Mesendoderm (in vitro differentiated cells): ENCODE results near the gene SLC4A1.
A peak's percentile ranks its signal among the peaks of the same experiment; 100 is the strongest.

Experiments
- DNase-seq: peaks from one replicate; pipeline ENCODE4 v3.0.0; 2013
- H2AK5ac ChIP-seq: 2 replicates; pipeline ENCODE4 v1.6.1; 2013; ENCODE audit warnings: low read length, inconsistent platforms
- H2BK120ac ChIP-seq: 2 replicates; pipeline ENCODE4 v1.6.1; 2013; ENCODE audit warnings: low read depth, mild to moderate bottlenecking, low read length, moderate library complexity, mixed read lengths
- H2BK15ac ChIP-seq: replicated peaks from 2 replicates; pipeline ENCODE4 v1.6.1; 2013; ENCODE audit warnings: low read depth, mild to moderate bottlenecking, moderate library complexity
- H2BK5ac ChIP-seq: 2 replicates; pipeline ENCODE4 v1.6.1; 2013; ENCODE audit warnings: low read length, inconsistent platforms
- H3K18ac ChIP-seq: 2 replicates; pipeline ENCODE4 v1.6.1; 2013; ENCODE audit warnings: mild to moderate bottlenecking, low read length, mixed read lengths
- H3K23ac ChIP-seq: one replicate; pipeline ENCODE4 v1.6.1; 2013; ENCODE audit warnings: low read length
- H3K27ac ChIP-seq: 2 replicates; pipeline ENCODE4 v1.5.1; 2013; ENCODE audit warnings: low read depth, mild to moderate bottlenecking, inconsistent platforms, low read length, moderate library complexity
- H3K27me3 ChIP-seq: 2 replicates; pipeline ENCODE4 v1.6.1; 2013; ENCODE audit warnings: low read length, control low read depth, mild to moderate bottlenecking, inconsistent platforms; ENCODE audit not compliant: insufficient read depth, poor library complexity
- H3K36me3 ChIP-seq: 2 replicates; pipeline ENCODE4 v1.6.1; 2013; ENCODE audit warnings: low read length, inconsistent platforms; ENCODE audit not compliant: control insufficient read depth, insufficient read depth
- H3K4ac ChIP-seq: one replicate; pipeline ENCODE4 v1.6.1; 2013; ENCODE audit warnings: low read depth, mild to moderate bottlenecking, low read length, moderate library complexity
- H3K4me1 ChIP-seq: 2 replicates; pipeline ENCODE4 v1.6.1; 2013; ENCODE audit warnings: low read depth, low read length, inconsistent platforms; ENCODE audit not compliant: control insufficient read depth
- H3K4me2 ChIP-seq: 2 replicates; pipeline ENCODE4 v1.6.1; 2013; ENCODE audit warnings: low read length
- H3K4me3 ChIP-seq: 2 replicates; pipeline ENCODE4 v1.5.1; 2013; ENCODE audit warnings: mild to moderate bottlenecking, low read length
- H3K56ac ChIP-seq: one replicate; pipeline ENCODE4 v1.6.1; 2013; ENCODE audit warnings: low read length
- H3K79me1 ChIP-seq: 2 replicates; pipeline ENCODE4 v1.6.1; 2013; ENCODE audit warnings: low read length, inconsistent platforms
- H3K79me2 ChIP-seq: 2 replicates; pipeline ENCODE4 v1.6.1; 2013; ENCODE audit warnings: mild to moderate bottlenecking, low read length; ENCODE audit not compliant: control insufficient read depth, insufficient read depth
- H3K9ac ChIP-seq: 2 replicates; pipeline ENCODE4 v1.6.1; 2013; ENCODE audit warnings: low read length, inconsistent platforms
- H4K5ac ChIP-seq: one replicate; pipeline ENCODE4 v1.6.1; 2013; ENCODE audit warnings: low read length
- H4K8ac ChIP-seq: one replicate; pipeline ENCODE4 v1.6.1; 2013; ENCODE audit warnings: low read depth, mild to moderate bottlenecking, control low read depth, low read length, moderate library complexity
- WGBS: extraction: QIAGEN DNeasy Blood & Tissue Kit; methylation state at CpG from one replicate; pipeline ENCODE4 v1.1.7; 2013; ENCODE audit warnings: low lambda C conversion rate, missing lambda C conversion rate; ENCODE audit not compliant: insufficient coverage; ENCODE audit errors: extremely low coverage; 5-methylcytosine and 5-hydroxymethylcytosine counted together

Gene SLC4A1

GRCh38 chr17:44273607-44274006 lies 5.7 kb upstream of the SLC4A1 start:
- H2BK120ac ChIP-seq, result no peak overlapping the region
- H2BK5ac ChIP-seq, result no peak overlapping the region
- no peak overlapping the region for H2AK5ac ChIP-seq
- H2BK15ac ChIP-seq, result no peak overlapping the region
- H3K79me2 ChIP-seq, result no peaks in the 10 kb centered on the region
- no peak overlapping the region for H3K4me3 ChIP-seq
- H3K27ac ChIP-seq, result no peak overlapping the region
- no peak overlapping the region for H3K4me2 ChIP-seq
- no peaks in the 10 kb centered on the region for H3K79me1 ChIP-seq
- no peaks in the 10 kb centered on the region for H3K4me1 ChIP-seq
- H3K18ac ChIP-seq, result no peak overlapping the region
- no peak overlapping the region for H4K5ac ChIP-seq
- DNase-seq, result peak; percentile 26
- H3K23ac ChIP-seq, result no peak overlapping the region
- no peaks in the 10 kb centered on the region for H3K36me3 ChIP-seq
- no peak overlapping the region for H3K9ac ChIP-seq
- no peak overlapping the region for H3K4ac ChIP-seq
- H3K56ac ChIP-seq, result no peak overlapping the region
- H3K27me3 ChIP-seq, result no peaks in the 10 kb centered on the region
- H4K8ac ChIP-seq, result no peak overlapping the region
- no CpG with 5 or more reads among the region's 5 CpGs for WGBS

- Histone ChIP-seq H2AK5ac (no peak overlapping the region), H3K4me3 (no peak overlapping the region), H3K23ac (no peak overlapping the region), H3K56ac (no peak overlapping the region), H3K18ac (no peak overlapping the region), H3K79me2 (no peaks in the 10 kb centered on the region), H3K4ac (no peak overlapping the region), H3K27ac (no peak overlapping the region), H3K9ac (no peak overlapping the region), H3K79me1 (no peaks in the 10 kb centered on the region), H3K27me3 (no peaks in the 10 kb centered on the region), H2BK120ac (no peak overlapping the region), H4K5ac (no peak overlapping the region), H3K36me3 (no peaks in the 10 kb centered on the region), H2BK5ac (no peak overlapping the region), H3K4me2 (no peak overlapping the region), H2BK15ac (no peak overlapping the region), H3K4me1 (no peaks in the 10 kb centered on the region), H4K8ac (no peak overlapping the region)
- WGBS, result no CpG with 5 or more reads among the region's 6 CpGs
- no peak for DNase-seq
These were observed 5.0 kb upstream of the SLC4A1 start for GRCh38 chr17:44272954-44273353.

- Histone ChIP-seq H3K9ac (no peak overlapping the region), H2BK15ac (no peak overlapping the region), H3K27me3 (no peaks in the 10 kb centered on the region), H3K27ac (no peak overlapping the region), H3K4me3 (no peak overlapping the region), H2AK5ac (no peak overlapping the region), H3K79me1 (no peaks in the 10 kb centered on the region), H3K18ac (no peak overlapping the region), H2BK5ac (no peak overlapping the region), H3K36me3 (no peaks in the 10 kb centered on the region), H3K4me1 (no peaks in the 10 kb centered on the region), H3K4ac (no peak overlapping the region), H2BK120ac (no peak overlapping the region), H3K79me2 (no peaks in the 10 kb centered on the region), H3K4me2 (no peak overlapping the region), H3K56ac (no peak overlapping the region), H3K23ac (no peak overlapping the region), H4K8ac (no peak overlapping the region), H4K5ac (no peak overlapping the region)
- no CpG with 5 or more reads among the region's 13 CpGs for WGBS
- DNase-seq, result no peak
These were observed 4.5 kb upstream of the SLC4A1 start for GRCh38 chr17:44272321-44272951.

- H3K4me3 ChIP-seq, result no peak overlapping the region
- H2BK15ac ChIP-seq, result no peak overlapping the region
- no peak overlapping the region for H3K27ac ChIP-seq
- H2BK120ac ChIP-seq, result no peak overlapping the region
- no peak overlapping the region for H4K8ac ChIP-seq
- no peak overlapping the region for H4K5ac ChIP-seq
- no peak overlapping the region for H2BK5ac ChIP-seq
- no peak overlapping the region for H3K4me2 ChIP-seq
- no peaks in the 10 kb centered on the region for H3K27me3 ChIP-seq
- H3K4ac ChIP-seq, result no peak overlapping the region
- no peak overlapping the region for H2AK5ac ChIP-seq
- no peak overlapping the region for H3K56ac ChIP-seq
- no peak overlapping the region for H3K18ac ChIP-seq
- no peak overlapping the region for H3K23ac ChIP-seq
- H3K4me1 ChIP-seq, result no peaks in the 10 kb centered on the region
- H3K36me3 ChIP-seq, result no peaks in the 10 kb centered on the region
- no peak for DNase-seq
- no peaks in the 10 kb centered on the region for H3K79me2 ChIP-seq
- whole genome bisulfite sequencing, result no CpG with 5 or more reads among the region's 7 CpGs
- no peaks in the 10 kb centered on the region for H3K79me1 ChIP-seq
- no peak overlapping the region for H3K9ac ChIP-seq
These were observed 1.8 kb upstream of the SLC4A1 start for GRCh38 chr17:44269535-44270240.

- H3K4me1 ChIP-seq, result no peaks in the 10 kb centered on the region
- no peak overlapping the region for H2BK120ac ChIP-seq
- H2BK15ac ChIP-seq, result no peak overlapping the region
- no CpG with 5 or more reads among the region's 11 CpGs for WGBS
- DNase-seq, result no peak
- H2BK5ac ChIP-seq, result no peak overlapping the region
- H3K9ac ChIP-seq, result no peak overlapping the region
- H3K56ac ChIP-seq, result no peak overlapping the region
- H3K4ac ChIP-seq, result no peak overlapping the region
- H3K79me2 ChIP-seq, result no peaks in the 10 kb centered on the region
- no peak overlapping the region for H3K4me2 ChIP-seq
- H3K18ac ChIP-seq, result no peak overlapping the region
- H3K79me1 ChIP-seq, result no peaks in the 10 kb centered on the region
- no peak overlapping the region for H3K27ac ChIP-seq
- H3K4me3 ChIP-seq, result no peak overlapping the region
- H4K8ac ChIP-seq, result no peak overlapping the region
- no peaks in the 10 kb centered on the region for H3K36me3 ChIP-seq
- no peak overlapping the region for H4K5ac ChIP-seq
- no peak overlapping the region for H2AK5ac ChIP-seq
- H3K23ac ChIP-seq, result no peak overlapping the region
- H3K27me3 ChIP-seq, result no peaks in the 10 kb centered on the region
These were observed 987 bp upstream of the SLC4A1 start for GRCh38 chr17:44268709-44269534.
